Sigmoid colon (tissue), 4 donors: Measurements from ENCODE around the gene NPHP1.
"Not testable (repeated sequence)": the region's sequence is repeated elsewhere in the genome, so short reads cannot be mapped to it uniquely, and the experiment has no call there.

Source experiments
- CTCF ChIP-seq, 4 experiments: fragments of 450-650 bp in 3 of 4; fragments of 200-600 bp in 1 of 4; IDR thresholded peaks; one replicate each; pipeline ENCODE4 v1.5.1; 2016 to 2019; ENCODE audit warnings: antibody characterized with exemption in 4 of 4, mild to moderate bottlenecking in 3 of 4, moderate library complexity in 2 of 4
- EP300 ChIP-seq, 4 donors: sonication (generic); formaldehyde crosslinking; IDR thresholded peaks; one replicate each; pipeline ENCODE4 v1.6.1; 2017; ENCODE audit warnings: antibody characterized with exemption in 4 of 4
- POLR2A ChIP-seq, 2 donors: fragments of 450-650 bp; IDR thresholded peaks; one replicate each; pipeline ENCODE4 v1.6.1; 2016; ENCODE audit warnings: antibody characterized with exemption in 2 of 2, mild to moderate bottlenecking in 2 of 2, moderate library complexity in 2 of 2

GRCh38 chr2:110100880-110101279 is 103.9 kb downstream of the NPHP1 start:
- not testable (repeated sequence) for TF ChIP-seq CTCF, EP300, POLR2A (IDR thresholded peaks at IDR 0.05)
